IPS-NIHi11 (cell line): Measurements from ENCODE around the gene TSPO2.

Experiments
- DNase-seq: peaks from one replicate; pipeline ENCODE4 v3.0.0; 2012; ENCODE audit warnings: mixed read lengths, low spot score

The TSPO2 gene

GRCh38 chr6:41051873-41052272 lies 9.6 kb downstream of the TSPO2 start:
- no peak for DNase-seq

GRCh38 chr6:41053041-41053440 lies 10.8 kb downstream of the TSPO2 start, which contains the start of gene APOBEC2:
Gene APOBEC2, plus strand, starts transcription at chr6:41053202. Its CDS starts 146 bp downstream, at chr6:41053348.
- DNase-seq = no peak

- no peak for DNase-seq
Measured at GRCh38 chr6:41054511-41054910, 12.2 kb downstream of the TSPO2 start.

- DNase-seq = no peak
Measured at GRCh38 chr6:41055149-41055548, 12.9 kb downstream of the TSPO2 start.

- DNase-seq = no peak
Measured at GRCh38 chr6:41056768-41057490, 14.7 kb downstream of the TSPO2 start.

- DNase-seq = no peak
Measured at GRCh38 chr6:41058783-41059181, 16.5 kb downstream of the TSPO2 start.

GRCh38 chr6:41059556-41059955 lies 17.3 kb downstream of the TSPO2 start:
- no peak for DNase-seq

GRCh38 chr6:41061196-41061726 lies 19.0 kb downstream of the TSPO2 start:
- DNase-seq = no peak

- no peak for DNase-seq
Measured at GRCh38 chr6:41062056-41062455, 19.8 kb downstream of the TSPO2 start.

- no peak for DNase-seq
Measured at GRCh38 chr6:41063884-41064285, 21.6 kb downstream of the TSPO2 start.

GRCh38 chr6:41064841-41065240 lies 22.6 kb downstream of the TSPO2 start:
- DNase-seq = no peak

- DNase-seq = no peak
Measured at GRCh38 chr6:41065550-41066026, 23.3 kb downstream of the TSPO2 start.

- peak; percentile 57 for DNase-seq
Measured at GRCh38 chr6:41066867-41067304, 24.6 kb downstream of the TSPO2 start.

- DNase-seq = peak; percentile 69
Measured at GRCh38 chr6:41071501-41071922, 29.2 kb downstream of the TSPO2 start.

- peak; percentile 88 for DNase-seq
Measured at GRCh38 chr6:41071923-41072835, 29.9 kb downstream of the TSPO2 start, which contains the start of gene OARD1. Gene OARD1, minus strand, starts transcription at chr6:41072356. Its CDS starts 722 bp downstream, at chr6:41071634.

- peak; percentile 93 for DNase-seq
Measured at GRCh38 chr6:41072836-41073202, 30.6 kb downstream of the TSPO2 start, which contains the start of gene NFYA. Gene NFYA, plus strand, starts transcription at chr6:41072974. Its CDS starts 6,116 bp downstream, at chr6:41079090.

GRCh38 chr6:41073203-41073967 lies 31.1 kb downstream of the TSPO2 start:
- peak; percentile 88 for DNase-seq

GRCh38 chr6:41073968-41074691 lies 31.9 kb downstream of the TSPO2 start:
- no peak for DNase-seq

- DNase-seq = no peak
Measured at GRCh38 chr6:41074692-41075436, 32.6 kb downstream of the TSPO2 start.
